Measurements from ENCODE around the gene CENPX.

The CENPX gene

DNA sequence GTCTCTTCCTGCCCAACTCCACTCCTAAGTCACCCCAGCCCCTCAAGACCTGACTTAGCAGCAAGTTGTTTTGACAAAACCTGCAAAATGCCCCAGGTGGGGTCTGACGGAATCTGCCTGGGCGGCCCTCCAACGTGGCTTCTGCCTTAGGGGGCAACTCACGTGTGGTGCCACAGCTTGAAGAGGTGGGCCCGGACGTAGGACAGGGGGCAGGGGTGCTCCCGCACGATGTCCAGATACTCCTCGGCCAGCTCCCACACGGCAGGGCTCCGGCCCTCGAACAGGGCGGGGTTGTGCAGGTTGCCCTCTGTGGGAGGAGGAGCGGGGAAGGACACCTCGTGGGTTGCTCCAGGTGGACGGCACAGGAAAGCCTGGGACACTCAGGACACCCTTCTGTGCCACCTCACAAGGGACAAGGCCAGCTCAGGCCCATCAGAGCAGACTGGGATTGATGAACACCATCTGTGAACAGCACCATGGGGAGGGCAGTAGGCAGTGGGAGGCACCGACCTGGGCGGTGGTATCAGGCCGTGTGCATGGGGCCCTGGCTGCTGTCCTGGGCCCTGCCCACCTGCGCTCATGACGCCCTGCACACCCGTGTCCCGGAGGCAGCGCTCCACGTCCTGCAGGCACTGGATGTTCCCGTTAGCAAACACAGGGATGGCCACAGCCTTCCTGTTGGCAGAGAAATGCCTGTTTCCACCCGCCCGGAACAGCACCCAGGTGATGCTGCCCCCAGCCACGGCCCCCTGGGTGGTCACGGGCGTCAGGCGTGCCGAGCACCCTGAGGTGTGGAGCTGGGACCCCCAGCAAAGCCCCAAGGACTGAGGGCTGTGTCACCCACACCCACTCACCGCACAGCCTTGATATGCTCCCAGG lies 38.6 kb upstream of the CENPX start:
- H3K4me3 ChIP-seq (ENCODE audit: low read length in 2 of 2) = no peak overlapping the region

DNA sequence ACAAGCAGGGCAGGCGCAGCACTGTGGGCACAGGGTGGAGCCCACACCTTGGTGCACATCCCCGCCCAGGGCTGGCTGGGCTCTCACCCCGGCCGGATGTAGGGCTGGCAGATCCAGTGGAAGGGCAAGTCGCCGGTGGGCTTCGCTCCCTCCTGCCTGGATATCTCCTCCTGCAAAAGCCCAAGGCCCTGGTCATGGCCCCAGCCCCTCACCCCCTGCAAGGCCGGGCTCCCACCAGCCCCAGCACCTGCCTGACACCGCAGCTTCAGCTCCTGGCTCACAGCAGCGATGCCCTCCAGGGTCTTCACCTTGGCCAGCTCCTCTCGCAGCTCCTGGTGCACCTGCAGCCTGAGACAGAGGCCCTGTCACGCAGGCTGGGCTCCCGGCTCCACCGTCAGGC lies 37.9 kb upstream of the CENPX start:
- Histone ChIP-seq H3K27me3 (ENCODE audit: control insufficient read depth in 1 of 2, insufficient read depth in 2 of 2, low read length in 2 of 2) (no peaks in the 10 kb centered on the region), H3K9ac (ENCODE audit: low read length in 2 of 2) (no peak overlapping the region), H3K27ac (ENCODE audit: low read length) (no peak overlapping the region), H3K36me3 (ENCODE audit: control insufficient read depth in 2 of 2, insufficient read depth in 2 of 2, low read length in 2 of 2) (peaks cover 12 to 37% of the 10 kb centered on the region in 2 donors), H3K4me1 (ENCODE audit: control insufficient read depth, insufficient read depth, low read length) (peaks cover 16% of the 10 kb centered on the region), H3K4me3 (ENCODE audit: low read length in 2 of 2) (no peak overlapping the region), H3K9me3 (ENCODE audit: control insufficient read depth in 2 of 2, low read length in 2 of 2) (no peaks in the 10 kb centered on the region)

More for the DNA sequence above, 38.6 kb upstream of the CENPX start:
- Histone ChIP-seq H3K9ac (ENCODE audit: low read length in 2 of 2) (no peak overlapping the region), H3K36me3 (ENCODE audit: control insufficient read depth in 2 of 2, insufficient read depth in 2 of 2, low read length in 2 of 2) (peaks cover 12 to 32% of the 10 kb centered on the region in 2 donors), H3K9me3 (ENCODE audit: control insufficient read depth in 2 of 2, low read length in 2 of 2) (no peaks in the 10 kb centered on the region), H3K4me1 (ENCODE audit: control insufficient read depth, insufficient read depth, low read length) (peaks cover 22% of the 10 kb centered on the region), H3K27ac (ENCODE audit: low read length) (no peak overlapping the region), H3K27me3 (ENCODE audit: control insufficient read depth in 1 of 2, insufficient read depth in 2 of 2, low read length in 2 of 2) (no peaks in the 10 kb centered on the region)

DNA sequence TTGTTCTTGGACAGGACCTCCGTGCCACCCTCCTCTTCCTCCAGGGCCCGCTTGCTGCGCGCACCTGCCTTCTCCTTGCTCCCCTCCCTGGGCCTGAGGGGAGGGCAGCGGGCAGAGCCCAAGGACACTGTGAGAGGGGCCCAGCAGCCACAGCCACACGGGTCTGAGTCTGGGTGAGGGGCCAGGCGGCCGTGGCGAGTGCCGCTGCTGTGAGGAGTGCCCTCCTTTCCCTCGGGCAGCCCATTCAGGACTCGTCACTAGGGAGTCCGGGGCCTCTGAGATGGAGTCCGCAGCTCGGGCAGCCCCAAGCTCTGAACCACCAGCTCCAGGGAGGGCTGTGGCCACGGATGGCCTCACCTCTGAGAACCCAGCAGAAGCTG lies 37.3 kb upstream of the CENPX start:
- Histone ChIP-seq H3K4me3 (ENCODE audit: low read length in 2 of 2) (no peak overlapping the region), H3K4me1 (ENCODE audit: control insufficient read depth, insufficient read depth, low read length) (peaks cover 13% of the 10 kb centered on the region), H3K9ac (ENCODE audit: low read length in 2 of 2) (no peak overlapping the region), H3K27ac (ENCODE audit: low read length) (no peak overlapping the region), H3K36me3 (ENCODE audit: control insufficient read depth in 2 of 2, insufficient read depth in 2 of 2, low read length in 2 of 2) (peaks cover 13 to 42% of the 10 kb centered on the region in 2 donors), H3K27me3 (ENCODE audit: control insufficient read depth in 1 of 2, insufficient read depth in 2 of 2, low read length in 2 of 2) (no peaks in the 10 kb centered on the region), H3K9me3 (ENCODE audit: control insufficient read depth in 2 of 2, low read length in 2 of 2) (no peaks in the 10 kb centered on the region)

DNA sequence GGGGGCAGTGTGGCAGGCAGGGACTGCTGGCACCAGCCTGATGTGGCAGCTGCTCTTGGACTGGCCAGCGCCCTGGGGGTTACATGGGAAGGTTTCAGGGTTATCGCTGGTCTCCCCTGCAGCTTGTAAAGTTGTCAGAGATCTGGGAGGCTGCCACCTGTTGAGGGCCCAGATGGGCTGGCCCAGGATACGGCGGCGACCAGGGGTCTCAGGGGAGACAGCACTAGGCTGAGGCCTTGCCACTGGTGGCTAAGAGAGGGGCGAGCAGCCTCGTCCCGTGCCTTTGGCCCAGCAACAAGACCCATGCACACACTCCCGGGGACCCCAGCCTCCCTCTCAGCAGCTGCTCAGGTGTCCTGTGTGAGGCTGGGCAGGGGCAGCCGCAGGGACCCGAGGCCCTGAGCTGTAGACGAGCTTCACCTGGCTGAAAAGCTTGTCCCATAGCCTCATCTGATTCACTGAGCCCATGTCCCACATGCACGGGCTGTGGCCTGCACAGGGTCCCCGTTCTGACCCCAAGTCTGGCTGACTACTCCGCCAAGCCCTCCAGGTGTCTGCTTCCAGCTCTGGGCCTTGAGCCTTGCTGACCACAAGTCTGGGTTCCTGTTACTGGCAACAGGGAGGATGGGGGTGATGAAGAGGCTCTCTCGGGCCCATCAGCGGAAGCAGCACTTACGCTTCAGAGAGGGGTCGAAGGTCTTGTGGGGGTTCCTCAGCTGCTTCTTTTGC lies 36.8 kb upstream of the CENPX start:
- no peaks in the 10 kb centered on the region for H3K9me3 ChIP-seq (ENCODE audit: control insufficient read depth in 2 of 2, low read length in 2 of 2)
- H3K27me3 ChIP-seq (ENCODE audit: control insufficient read depth in 1 of 2, insufficient read depth in 2 of 2, low read length in 2 of 2) = no peaks in the 10 kb centered on the region
- H3K27ac ChIP-seq (ENCODE audit: low read length) = no peak overlapping the region
- H3K4me3 ChIP-seq (ENCODE audit: low read length in 2 of 2) = no peak overlapping the region
- H3K9ac ChIP-seq (ENCODE audit: low read length in 2 of 2) = no peak overlapping the region
- H3K36me3 ChIP-seq (ENCODE audit: control insufficient read depth in 2 of 2, insufficient read depth in 2 of 2, low read length in 2 of 2) = peaks cover 19 to 45% of the 10 kb centered on the region in 2 donors
- peaks cover 8% of the 10 kb centered on the region for H3K4me1 ChIP-seq (ENCODE audit: control insufficient read depth, insufficient read depth, low read length)

DNA sequence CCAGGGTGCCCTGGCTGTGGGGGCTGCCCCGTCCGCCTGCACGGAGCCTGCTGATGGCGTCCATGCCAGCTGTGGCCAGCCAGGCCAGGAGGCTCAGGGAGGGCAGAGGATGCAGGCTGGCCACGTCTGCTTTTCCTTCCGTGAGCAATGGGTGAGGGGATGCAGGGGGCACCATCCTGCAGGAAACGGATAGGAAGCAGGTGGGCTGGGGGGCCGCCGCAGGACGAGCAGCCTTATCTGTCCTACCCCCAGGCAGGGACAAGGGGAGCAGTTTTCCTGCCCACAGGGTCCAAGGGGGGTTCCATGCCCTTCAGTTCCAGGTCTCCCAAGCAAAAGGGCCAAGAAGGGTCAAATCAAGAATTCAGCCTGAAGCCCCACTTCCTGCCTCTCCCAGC lies 36.2 kb upstream of the CENPX start:
- no peak overlapping the region for H3K27ac ChIP-seq (ENCODE audit: low read length)
- peaks cover 23 to 44% of the 10 kb centered on the region in 2 donors for H3K36me3 ChIP-seq (ENCODE audit: control insufficient read depth in 2 of 2, insufficient read depth in 2 of 2, low read length in 2 of 2)
- no peak overlapping the region for H3K9ac ChIP-seq (ENCODE audit: low read length in 2 of 2)
- H3K9me3 ChIP-seq (ENCODE audit: control insufficient read depth in 2 of 2, low read length in 2 of 2) = no peaks in the 10 kb centered on the region
- H3K4me3 ChIP-seq (ENCODE audit: low read length in 2 of 2) = no peak overlapping the region
- H3K27me3 ChIP-seq (ENCODE audit: control insufficient read depth in 1 of 2, insufficient read depth in 2 of 2, low read length in 2 of 2) = no peaks in the 10 kb centered on the region
- H3K4me1 ChIP-seq (ENCODE audit: control insufficient read depth, insufficient read depth, low read length) = peaks cover 3% of the 10 kb centered on the region

DNA sequence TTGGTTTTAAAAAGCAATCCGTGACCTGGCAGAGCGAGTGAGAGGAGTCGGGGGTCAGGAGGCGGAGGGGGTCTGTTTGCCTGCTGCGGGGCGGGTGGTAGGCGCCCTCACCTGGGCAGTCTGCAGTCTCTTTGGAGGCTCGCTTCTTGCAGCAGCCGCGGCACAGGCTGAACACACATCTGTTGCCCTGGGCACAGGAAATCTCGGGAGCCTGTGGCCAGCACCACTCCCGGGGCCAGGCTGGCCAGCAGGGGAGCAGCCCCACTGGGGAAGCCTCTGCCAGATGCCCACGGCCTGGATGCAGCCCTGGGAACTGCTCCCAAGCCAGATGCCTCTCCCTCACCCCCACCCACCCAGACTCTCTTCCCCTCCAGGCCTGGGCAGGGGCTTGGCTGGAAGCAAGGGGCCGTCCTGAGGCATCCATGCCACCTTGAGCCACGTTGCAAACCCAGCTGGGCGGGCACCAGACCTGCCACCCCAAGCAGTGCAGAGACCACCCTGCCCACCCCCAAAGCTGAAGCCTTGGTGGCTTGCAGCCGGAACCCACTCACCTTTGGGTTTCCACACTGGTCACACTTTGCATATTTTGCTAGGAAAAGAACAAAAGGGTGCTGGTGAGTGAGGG lies 35.7 kb upstream of the CENPX start:
- H3K36me3 ChIP-seq (ENCODE audit: control insufficient read depth in 2 of 2, insufficient read depth in 2 of 2, low read length in 2 of 2) = peaks cover 24 to 43% of the 10 kb centered on the region in 2 donors
- H3K9ac ChIP-seq (ENCODE audit: low read length in 2 of 2) = no peak overlapping the region
- H3K4me3 ChIP-seq (ENCODE audit: low read length in 2 of 2) = no peak overlapping the region
- H3K9me3 ChIP-seq (ENCODE audit: control insufficient read depth in 2 of 2, low read length in 2 of 2) = no peaks in the 10 kb centered on the region
- no peaks in the 10 kb centered on the region for H3K27me3 ChIP-seq (ENCODE audit: control insufficient read depth in 1 of 2, insufficient read depth in 2 of 2, low read length in 2 of 2)
- no peak overlapping the region for H3K27ac ChIP-seq (ENCODE audit: low read length)
- H3K4me1 ChIP-seq (ENCODE audit: control insufficient read depth, insufficient read depth, low read length) = peaks cover 6% of the 10 kb centered on the region

DNA sequence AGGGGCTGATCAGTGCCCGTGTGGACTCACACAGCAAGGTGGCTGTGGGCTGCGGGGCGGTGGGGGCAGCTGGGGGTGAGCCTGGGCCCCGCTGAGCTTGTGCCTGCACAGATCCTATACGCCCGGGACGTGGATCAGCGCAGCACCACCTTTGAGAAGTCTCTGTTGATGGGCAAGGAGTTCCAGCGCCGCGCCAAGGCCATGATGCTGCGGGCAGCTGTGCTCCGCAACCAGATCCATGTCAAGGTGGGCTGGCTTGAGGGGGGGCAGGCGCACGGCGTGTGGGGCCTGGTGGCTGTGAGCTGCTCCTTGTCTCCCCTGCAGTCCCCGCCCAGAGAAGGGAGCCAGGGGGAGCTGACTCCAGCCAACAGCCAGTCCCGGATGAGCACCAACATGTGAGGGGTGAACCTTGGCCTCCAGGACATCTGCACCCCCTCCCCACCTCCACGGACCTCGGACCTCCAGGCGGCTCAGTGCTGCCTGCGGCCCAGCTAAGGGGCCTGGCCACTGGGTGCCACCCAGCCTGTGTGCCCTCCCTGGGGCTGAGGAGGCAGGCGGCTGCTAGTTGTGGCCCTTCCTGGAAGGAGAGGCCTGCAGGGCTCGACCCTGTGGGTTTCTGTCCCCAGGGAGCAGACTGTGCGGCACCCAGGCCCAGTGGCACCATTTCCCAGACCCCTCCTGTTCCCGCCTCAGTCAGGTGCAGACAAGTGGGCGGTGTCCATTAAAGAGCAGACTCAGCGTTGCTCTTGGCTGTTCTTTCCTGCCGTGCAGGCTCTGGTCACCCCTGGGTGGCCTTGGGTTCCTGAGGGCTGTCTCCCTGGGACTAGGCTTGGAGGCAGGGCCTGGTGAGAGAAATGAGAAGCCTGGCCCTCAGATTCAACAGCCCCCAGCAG lies 34.3 kb upstream of the CENPX start:
- H3K27me3 ChIP-seq (ENCODE audit: control insufficient read depth in 1 of 2, insufficient read depth in 2 of 2, low read length in 2 of 2) = no peaks in the 10 kb centered on the region
- H3K4me1 ChIP-seq (ENCODE audit: control insufficient read depth, insufficient read depth, low read length) = peaks cover 19% of the 10 kb centered on the region
- H3K36me3 ChIP-seq (ENCODE audit: control insufficient read depth in 2 of 2, insufficient read depth in 2 of 2, low read length in 2 of 2) = peaks cover 21 to 34% of the 10 kb centered on the region in 2 donors
- H3K27ac ChIP-seq (ENCODE audit: low read length) = no peak overlapping the region
- H3K9me3 ChIP-seq (ENCODE audit: control insufficient read depth in 2 of 2, low read length in 2 of 2) = no peaks in the 10 kb centered on the region
- no peak overlapping the region for H3K4me3 ChIP-seq (ENCODE audit: low read length in 2 of 2)
- no peak overlapping the region for H3K9ac ChIP-seq (ENCODE audit: low read length in 2 of 2)

DNA sequence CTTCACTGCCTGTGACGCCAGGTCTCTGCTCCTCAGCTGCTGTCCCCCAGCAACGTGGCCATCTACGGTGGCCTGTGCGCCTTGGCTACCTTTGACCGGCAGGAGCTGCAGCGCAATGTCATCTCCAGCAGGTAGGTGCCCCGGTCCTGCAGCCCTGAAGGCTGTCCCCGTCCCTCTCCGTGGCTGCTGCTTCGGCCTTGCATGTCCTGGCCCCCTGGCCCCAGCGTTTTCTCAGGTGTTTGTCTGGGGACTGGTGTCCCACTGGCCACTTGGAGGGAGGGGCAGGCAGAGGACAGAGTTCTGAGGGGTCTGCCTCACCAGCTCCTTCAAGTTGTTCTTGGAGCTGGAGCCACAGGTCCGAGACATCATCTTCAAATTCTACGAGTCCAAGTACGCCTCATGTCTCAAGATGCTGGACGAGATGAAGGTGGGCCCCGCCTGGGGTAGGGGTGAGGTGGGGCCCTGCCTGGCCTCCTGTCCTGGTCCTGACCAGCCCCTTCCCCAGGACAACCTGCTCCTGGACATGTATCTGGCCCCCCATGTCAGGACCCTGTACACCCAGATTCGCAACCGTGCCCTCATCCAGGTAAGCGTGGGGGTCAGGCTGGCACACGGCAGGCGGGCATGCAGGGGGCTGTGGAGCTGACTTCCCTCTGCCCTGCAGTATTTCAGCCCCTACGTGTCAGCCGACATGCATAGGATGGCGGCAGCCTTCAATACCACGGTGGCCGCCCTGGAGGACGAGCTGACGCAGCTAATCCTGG lies 33.5 kb upstream of the CENPX start:
- H3K4me3 ChIP-seq (ENCODE audit: low read length in 2 of 2) = no peak overlapping the region
- no peak overlapping the region for H3K9ac ChIP-seq (ENCODE audit: low read length in 2 of 2)
- H3K4me1 ChIP-seq (ENCODE audit: control insufficient read depth, insufficient read depth, low read length) = peaks cover 19% of the 10 kb centered on the region
- no peaks in the 10 kb centered on the region for H3K9me3 ChIP-seq (ENCODE audit: control insufficient read depth in 2 of 2, low read length in 2 of 2)
- no peaks in the 10 kb centered on the region for H3K27me3 ChIP-seq (ENCODE audit: control insufficient read depth in 1 of 2, insufficient read depth in 2 of 2, low read length in 2 of 2)
- H3K27ac ChIP-seq (ENCODE audit: low read length) = no peak overlapping the region
- peaks cover 21 to 31% of the 10 kb centered on the region in 2 donors for H3K36me3 ChIP-seq (ENCODE audit: control insufficient read depth in 2 of 2, insufficient read depth in 2 of 2, low read length in 2 of 2)

DNA sequence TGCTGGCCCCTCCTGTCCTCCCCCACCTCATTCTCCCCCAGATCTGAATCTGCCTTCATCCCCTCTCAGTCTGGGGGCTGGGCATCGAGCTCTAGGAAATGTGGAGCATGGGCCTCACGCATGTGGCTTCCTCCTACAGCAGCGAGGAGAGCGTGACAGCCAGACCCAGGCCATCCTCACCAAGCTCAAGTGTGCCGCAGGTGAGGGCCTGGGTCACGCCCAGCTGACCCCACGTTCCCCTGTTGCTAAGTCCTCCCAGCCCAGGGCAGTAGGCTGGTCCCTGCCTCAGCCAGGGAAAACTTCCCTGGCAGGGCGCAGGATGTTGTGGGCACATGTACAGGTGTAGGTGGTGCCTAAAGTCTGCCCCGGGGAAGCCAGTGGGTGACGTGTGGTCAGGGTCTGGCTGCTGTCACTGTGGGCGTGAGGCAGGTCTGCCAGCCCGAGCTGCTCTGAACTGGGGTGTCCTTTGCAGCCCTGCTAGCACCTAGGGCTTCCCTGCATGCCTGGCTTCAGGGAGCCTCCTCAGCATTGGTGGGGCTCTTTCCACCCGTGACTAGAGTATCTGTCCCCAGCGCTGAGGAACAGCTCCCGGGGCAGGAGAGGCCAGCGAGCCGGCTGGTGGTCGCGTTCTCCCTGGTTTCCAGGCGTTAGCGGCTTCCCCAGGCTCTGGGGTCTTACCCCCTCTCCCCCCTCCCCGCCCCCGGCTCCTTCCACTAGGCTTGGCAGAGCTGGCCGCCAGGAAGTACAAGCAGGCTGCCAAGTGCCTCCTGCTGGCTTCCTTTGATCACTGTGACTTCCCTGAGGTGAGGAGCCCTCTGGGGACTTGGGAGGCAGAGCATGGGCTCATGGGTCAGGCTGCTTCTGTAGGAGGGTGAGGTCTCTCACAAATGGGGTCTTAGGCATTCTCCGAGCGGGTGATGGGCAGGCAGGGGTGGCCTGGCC lies 32.6 kb upstream of the CENPX start:
- H3K4me3 ChIP-seq (ENCODE audit: low read length in 2 of 2) = no peak overlapping the region
- H3K4me1 ChIP-seq (ENCODE audit: control insufficient read depth, insufficient read depth, low read length) = peaks cover 27% of the 10 kb centered on the region
- H3K9me3 ChIP-seq (ENCODE audit: control insufficient read depth in 2 of 2, low read length in 2 of 2) = no peaks in the 10 kb centered on the region
- no peaks in the 10 kb centered on the region for H3K27me3 ChIP-seq (ENCODE audit: control insufficient read depth in 1 of 2, insufficient read depth in 2 of 2, low read length in 2 of 2)
- no peak overlapping the region for H3K27ac ChIP-seq (ENCODE audit: low read length)
- H3K9ac ChIP-seq (ENCODE audit: low read length in 2 of 2) = no peak overlapping the region
- peaks cover 21 to 28% of the 10 kb centered on the region in 2 donors for H3K36me3 ChIP-seq (ENCODE audit: control insufficient read depth in 2 of 2, insufficient read depth in 2 of 2, low read length in 2 of 2)

Data from stomach smooth muscle (tissue), 2 donors.